ENCODE data around the gene OSGIN1.

The OSGIN1 gene

GRCh38 chr16:83957296-83957855 lies 4.3 kb downstream of the OSGIN1 start:
- no peak for DNase-seq (ENCODE audit: low read depth in 2 of 2)

GRCh38 chr16:83958137-83958845 lies 5.3 kb downstream of the OSGIN1 start:
- no peak for DNase-seq (ENCODE audit: low read depth in 2 of 2)

GRCh38 chr16:83958846-83959565 lies 6.0 kb downstream of the OSGIN1 start:
- DNase-seq (ENCODE audit: low read depth in 2 of 2), result no peak

- DNase-seq (ENCODE audit: low read depth in 2 of 2), result no peak
Measured at GRCh38 chr16:83959656-83960434, 6.8 kb downstream of the OSGIN1 start.

GRCh38 chr16:83960521-83961249 lies 7.6 kb downstream of the OSGIN1 start:
- DNase-seq (ENCODE audit: low read depth in 2 of 2), result no peak

- no peak for DNase-seq (ENCODE audit: low read depth in 2 of 2)
Measured at GRCh38 chr16:83961591-83961990, 8.6 kb downstream of the OSGIN1 start.

- DNase-seq (ENCODE audit: low read depth in 2 of 2), result no peak
Measured at GRCh38 chr16:83963277-83964119, 10.5 kb downstream of the OSGIN1 start.

GRCh38 chr16:83964684-83965443 lies 11.8 kb downstream of the OSGIN1 start:
- no peak for DNase-seq (ENCODE audit: low read depth in 2 of 2)

- no peak for DNase-seq (ENCODE audit: low read depth in 2 of 2)
Measured at GRCh38 chr16:83965444-83966152, 12.6 kb downstream of the OSGIN1 start.

- no peak for DNase-seq (ENCODE audit: low read depth in 2 of 2)
Measured at GRCh38 chr16:83966153-83966696, 13.2 kb downstream of the OSGIN1 start.

GRCh38 chr16:83967091-83967490 lies 14.1 kb downstream of the OSGIN1 start:
- no peak for DNase-seq (ENCODE audit: low read depth in 2 of 2)

GRCh38 chr16:83967838-83968305 lies 14.8 kb downstream of the OSGIN1 start, which contains the start of gene NECAB2:
NECAB2 (plus strand) TSS chr16:83968244; CDS start chr16:83968649, 405 bp downstream.
- no peak for DNase-seq (ENCODE audit: low read depth in 2 of 2)

GRCh38 chr16:83968306-83968851 lies 15.3 kb downstream of the OSGIN1 start:
- DNase-seq (ENCODE audit: low read depth in 2 of 2), result no peak

GRCh38 chr16:83968891-83969649 lies 16.0 kb downstream of the OSGIN1 start:
- DNase-seq (ENCODE audit: low read depth in 2 of 2), result no peak

- no peak for DNase-seq (ENCODE audit: low read depth in 2 of 2)
Measured at GRCh38 chr16:83969771-83970429, 16.9 kb downstream of the OSGIN1 start.

GRCh38 chr16:83970430-83970815 lies 17.4 kb downstream of the OSGIN1 start:
- no peak for DNase-seq (ENCODE audit: low read depth in 2 of 2)

All from fibroblast of skin of left biceps (primary cell).